Panc1 (cell line): ENCODE measurements around the gene PNLIPRP1.

Experiments used
- SIN3A ChIP-seq: IDR thresholded peaks from 2 replicates; pipeline ENCODE4 v1.6.1; 2012; ENCODE audit warnings: low read depth, mild to moderate bottlenecking, low read length, moderate library complexity, borderline replicate concordance; ENCODE audit not compliant: insufficient read depth
- TF ChIP-seq, protein P1 (sequence below): fragments of 450-650 bp; IDR thresholded peaks from 2 replicates; pipeline ENCODE4 v1.5.1; 2017; ENCODE audit warnings: mild to moderate bottlenecking

- no peak for TF ChIP-seq SIN3A
- TF ChIP-seq, protein P1, sequence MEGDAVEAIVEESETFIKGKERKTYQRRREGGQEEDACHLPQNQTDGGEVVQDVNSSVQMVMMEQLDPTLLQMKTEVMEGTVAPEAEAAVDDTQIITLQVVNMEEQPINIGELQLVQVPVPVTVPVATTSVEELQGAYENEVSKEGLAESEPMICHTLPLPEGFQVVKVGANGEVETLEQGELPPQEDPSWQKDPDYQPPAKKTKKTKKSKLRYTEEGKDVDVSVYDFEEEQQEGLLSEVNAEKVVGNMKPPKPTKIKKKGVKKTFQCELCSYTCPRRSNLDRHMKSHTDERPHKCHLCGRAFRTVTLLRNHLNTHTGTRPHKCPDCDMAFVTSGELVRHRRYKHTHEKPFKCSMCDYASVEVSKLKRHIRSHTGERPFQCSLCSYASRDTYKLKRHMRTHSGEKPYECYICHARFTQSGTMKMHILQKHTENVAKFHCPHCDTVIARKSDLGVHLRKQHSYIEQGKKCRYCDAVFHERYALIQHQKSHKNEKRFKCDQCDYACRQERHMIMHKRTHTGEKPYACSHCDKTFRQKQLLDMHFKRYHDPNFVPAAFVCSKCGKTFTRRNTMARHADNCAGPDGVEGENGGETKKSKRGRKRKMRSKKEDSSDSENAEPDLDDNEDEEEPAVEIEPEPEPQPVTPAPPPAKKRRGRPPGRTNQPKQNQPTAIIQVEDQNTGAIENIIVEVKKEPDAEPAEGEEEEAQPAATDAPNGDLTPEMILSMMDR: no peak
These were observed 15.3 kb downstream of the PNLIPRP1 start for GRCh38 chr10:116606061-116606483.
